ENCODE results near the gene ECM1.
A peak's percentile ranks its signal among the peaks of the same experiment; 100 is the strongest.

Gene ECM1

DNA sequence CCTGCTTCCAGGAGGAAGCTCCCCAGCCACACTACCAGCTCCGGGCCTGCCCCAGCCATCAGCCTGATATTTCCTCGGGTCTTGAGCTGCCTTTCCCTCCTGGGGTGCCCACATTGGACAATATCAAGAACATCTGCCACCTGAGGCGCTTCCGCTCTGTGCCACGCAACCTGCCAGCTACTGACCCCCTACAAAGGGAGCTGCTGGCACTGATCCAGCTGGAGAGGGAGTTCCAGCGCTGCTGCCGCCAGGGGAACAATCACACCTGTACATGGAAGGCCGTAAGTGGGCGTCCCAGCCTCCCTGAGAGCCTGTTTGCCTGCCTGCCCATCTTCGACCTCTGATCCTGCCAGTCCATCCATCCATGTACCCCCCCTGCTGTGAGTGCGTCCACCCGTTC is 3.6 kb downstream of the ECM1 start:
- DNase-seq (ENCODE audit: low read depth), result no peak
- no peak overlapping the region for H3K4me3 ChIP-seq (ENCODE audit: low read length)
- TF ChIP-seq, protein P1, sequence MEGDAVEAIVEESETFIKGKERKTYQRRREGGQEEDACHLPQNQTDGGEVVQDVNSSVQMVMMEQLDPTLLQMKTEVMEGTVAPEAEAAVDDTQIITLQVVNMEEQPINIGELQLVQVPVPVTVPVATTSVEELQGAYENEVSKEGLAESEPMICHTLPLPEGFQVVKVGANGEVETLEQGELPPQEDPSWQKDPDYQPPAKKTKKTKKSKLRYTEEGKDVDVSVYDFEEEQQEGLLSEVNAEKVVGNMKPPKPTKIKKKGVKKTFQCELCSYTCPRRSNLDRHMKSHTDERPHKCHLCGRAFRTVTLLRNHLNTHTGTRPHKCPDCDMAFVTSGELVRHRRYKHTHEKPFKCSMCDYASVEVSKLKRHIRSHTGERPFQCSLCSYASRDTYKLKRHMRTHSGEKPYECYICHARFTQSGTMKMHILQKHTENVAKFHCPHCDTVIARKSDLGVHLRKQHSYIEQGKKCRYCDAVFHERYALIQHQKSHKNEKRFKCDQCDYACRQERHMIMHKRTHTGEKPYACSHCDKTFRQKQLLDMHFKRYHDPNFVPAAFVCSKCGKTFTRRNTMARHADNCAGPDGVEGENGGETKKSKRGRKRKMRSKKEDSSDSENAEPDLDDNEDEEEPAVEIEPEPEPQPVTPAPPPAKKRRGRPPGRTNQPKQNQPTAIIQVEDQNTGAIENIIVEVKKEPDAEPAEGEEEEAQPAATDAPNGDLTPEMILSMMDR (IDR thresholded peaks at IDR 0.05; ENCODE audit: insufficient read depth, low read depth, low read length, missing control alignments), result no peak

DNA sequence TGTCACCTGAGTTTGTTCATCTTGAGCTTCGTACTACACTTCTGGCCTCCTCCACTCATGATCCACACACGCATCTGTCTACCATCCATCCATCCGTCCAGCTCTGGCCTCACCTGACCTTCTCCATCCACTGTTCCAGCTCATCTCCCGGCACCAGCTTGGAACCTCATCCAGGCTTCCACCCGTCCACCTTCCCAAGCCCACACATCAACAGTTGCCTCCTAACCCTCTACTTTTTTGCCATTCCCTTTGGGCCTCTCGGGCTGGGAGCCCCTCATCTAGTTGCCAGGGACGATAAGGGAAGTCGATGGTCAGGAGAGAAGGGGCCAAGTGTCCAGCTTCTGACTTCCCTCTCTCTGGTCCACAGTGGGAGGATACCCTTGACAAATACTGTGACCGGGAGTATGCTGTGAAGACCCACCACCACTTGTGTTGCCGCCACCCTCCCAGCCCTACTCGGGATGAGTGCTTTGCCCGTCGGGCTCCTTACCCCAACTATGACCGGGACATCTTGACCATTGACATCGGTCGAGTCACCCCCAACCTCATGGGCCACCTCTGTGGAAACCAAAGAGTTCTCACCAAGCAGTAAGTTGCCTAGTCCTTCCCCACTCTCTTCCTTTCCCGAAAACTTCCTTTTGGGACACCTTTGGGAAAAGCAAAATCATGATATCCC is 4.2 kb downstream of the ECM1 start:
- TF ChIP-seq, protein P1 (IDR thresholded peaks at IDR 0.05; ENCODE audit: insufficient read depth, low read depth, low read length, missing control alignments), result no peak
- no peak overlapping the region for H3K4me3 ChIP-seq (ENCODE audit: low read length)

DNA sequence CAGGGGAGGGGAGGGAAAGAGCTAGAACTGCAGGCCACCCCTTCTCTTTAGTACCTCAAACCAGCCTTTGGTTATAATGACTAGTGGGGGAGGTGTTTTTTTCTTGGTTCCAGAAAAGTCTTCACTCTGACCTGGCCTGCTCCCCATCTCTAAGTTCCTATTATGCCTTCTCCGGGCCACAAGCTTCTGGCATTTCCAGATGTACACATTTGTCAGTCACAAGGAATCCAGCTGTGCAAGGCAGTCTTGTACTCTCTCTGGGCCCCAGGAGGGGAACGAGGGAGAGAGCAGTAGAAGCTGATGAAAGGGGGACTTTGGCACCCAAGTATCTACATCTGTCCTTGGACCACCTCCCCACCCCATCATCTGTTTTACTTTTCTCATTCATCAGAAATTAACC is 4.9 kb downstream of the ECM1 start:
- TF ChIP-seq, protein P1 (IDR thresholded peaks at IDR 0.05; ENCODE audit: insufficient read depth, low read depth, low read length, missing control alignments), result no peak
- no peak overlapping the region for H3K4me3 ChIP-seq (ENCODE audit: low read length)

More for the DNA sequence above, 4.2 kb downstream of the ECM1 start:
- DNase-seq (ENCODE audit: low read depth), result no peak

DNA sequence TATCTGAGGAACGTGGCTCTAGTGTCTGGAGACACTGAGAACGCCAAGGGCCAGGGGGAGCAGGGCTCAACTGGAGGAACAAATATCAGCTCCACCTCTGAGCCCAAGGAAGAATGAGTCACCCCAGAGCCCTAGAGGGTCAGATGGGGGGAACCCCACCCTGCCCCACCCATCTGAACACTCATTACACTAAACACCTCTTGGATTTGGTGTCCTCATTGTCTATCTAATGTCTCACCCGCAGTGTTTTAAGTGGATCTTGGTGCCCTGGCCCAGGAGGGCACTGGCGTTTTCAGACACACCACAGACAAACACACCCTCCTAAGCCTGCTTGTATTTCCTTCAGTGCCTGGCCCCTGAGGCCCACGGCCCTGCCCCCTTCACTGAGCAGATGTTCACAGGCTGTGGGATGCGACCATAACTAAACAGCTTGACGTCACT is 5.5 kb downstream of the ECM1 start:
- peak; percentile 67 for DNase-seq (ENCODE audit: low read depth)
- no peak overlapping the region for H3K4me3 ChIP-seq (ENCODE audit: low read length)
- TF ChIP-seq, protein P1 (IDR thresholded peaks at IDR 0.05; ENCODE audit: insufficient read depth, low read depth, low read length, missing control alignments), result no peak

More for the DNA sequence above, 4.9 kb downstream of the ECM1 start:
- DNase-seq (ENCODE audit: low read depth), result no peak

DNA sequence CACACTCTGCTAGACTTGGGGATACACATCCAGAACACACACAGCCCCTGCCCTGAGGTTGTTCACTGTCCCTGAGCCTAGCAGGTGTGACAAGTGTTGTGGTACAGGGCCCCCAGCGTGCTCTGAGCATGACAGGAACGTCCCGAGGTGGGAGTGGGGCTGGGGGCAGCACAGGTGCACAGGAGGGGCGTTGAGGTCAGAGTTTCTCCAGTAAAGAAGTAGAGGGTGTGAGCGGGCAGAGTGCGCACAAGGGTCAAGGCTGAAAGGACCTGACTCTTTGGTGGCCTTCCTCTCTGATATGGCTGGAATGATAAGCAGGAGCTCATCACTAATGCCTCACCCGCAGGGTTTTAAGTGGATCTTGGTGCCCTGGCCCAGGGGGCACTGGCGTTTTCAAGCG is 6.4 kb downstream of the ECM1 start:
- no peak for DNase-seq (ENCODE audit: low read depth)
- no peak overlapping the region for H3K4me3 ChIP-seq (ENCODE audit: low read length)
- TF ChIP-seq, protein P1 (IDR thresholded peaks at IDR 0.05; ENCODE audit: insufficient read depth, low read depth, low read length, missing control alignments), result no peak

DNA sequence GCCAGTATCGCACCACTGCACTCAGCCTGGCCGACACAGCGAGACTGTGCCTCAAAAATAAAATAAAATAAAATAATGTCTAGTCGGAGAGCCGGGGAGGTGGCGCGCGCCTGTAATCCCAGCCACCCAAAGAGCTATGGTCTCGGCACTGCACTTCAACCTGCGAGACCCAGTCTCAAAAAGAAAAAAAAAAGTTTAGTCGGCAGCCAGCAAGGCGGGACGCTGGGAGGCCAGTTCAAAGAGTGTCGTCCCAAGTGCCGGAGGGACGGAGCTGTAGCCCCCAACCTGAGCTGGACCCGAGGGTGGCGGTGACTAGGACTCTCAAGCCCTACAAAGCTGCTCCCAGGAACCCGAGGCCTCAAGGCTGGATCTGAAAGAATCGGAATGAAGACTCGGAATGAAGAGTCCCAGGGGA is 7.0 kb downstream of the ECM1 start:
- TF ChIP-seq, protein P1 (IDR thresholded peaks at IDR 0.05; ENCODE audit: insufficient read depth, low read depth, low read length, missing control alignments), result no peak
- DNase-seq (ENCODE audit: low read depth), result no peak
- H3K4me3 ChIP-seq (ENCODE audit: low read length), result peak overlapping the region; percentile 66
